ENCODE results near the gene TXNL4B. TPM values are rescaled to one million over a fixed set of nuclear protein-coding genes. Genes with fewer than 3 reads are reported as not detected.

Gene TXNL4B
- total and polyA plus RNA-seq, 9 of the 15 experiments (the other 6 are each of a cell fraction or from before 2014, with no cell fraction given): 11.9 to 38.0 (median 22.3) TPM

DNA sequence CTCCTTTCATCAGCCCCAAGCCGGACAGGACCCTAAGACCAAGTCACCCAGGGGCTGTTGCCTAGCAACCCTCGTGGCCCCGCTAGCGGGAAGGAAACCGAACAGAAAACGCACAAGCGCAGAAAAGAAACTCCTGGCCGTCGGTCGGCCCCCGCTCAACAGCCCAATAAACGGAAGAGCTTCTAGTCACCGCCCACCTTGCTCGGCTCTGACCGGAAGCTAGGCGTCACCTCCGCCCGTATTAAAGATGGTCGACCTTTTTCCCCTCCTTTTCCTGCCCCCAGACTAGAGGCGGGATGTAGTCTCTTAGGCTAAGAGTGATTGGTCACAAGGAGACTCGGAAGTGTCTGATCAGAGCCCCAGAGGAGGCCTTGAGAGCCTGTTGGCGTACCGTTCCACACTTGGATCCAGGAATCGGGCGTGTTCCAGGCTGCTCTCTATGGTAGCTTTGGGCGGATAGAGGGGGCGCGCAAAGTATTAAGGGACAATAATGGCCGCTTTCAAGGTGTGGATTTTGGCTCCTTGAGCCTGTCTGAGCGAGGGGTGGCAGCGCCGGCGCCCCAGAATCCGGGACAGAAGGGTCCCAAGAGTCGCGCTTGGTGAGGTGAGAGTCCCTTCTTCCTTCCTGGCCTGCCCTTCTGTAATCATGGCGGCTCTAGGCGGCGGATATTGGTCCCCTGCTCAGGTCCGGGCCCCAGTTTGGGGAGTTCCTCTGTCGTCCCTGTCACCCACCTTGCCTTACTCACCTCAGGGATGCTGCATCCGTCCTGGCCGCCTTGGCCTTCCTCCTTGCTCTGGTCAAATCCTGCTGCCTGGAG lies at the start of gene TXNL4B, which contains the start of gene DHX38 (continued):
- TF ChIP-seq, protein P1, sequence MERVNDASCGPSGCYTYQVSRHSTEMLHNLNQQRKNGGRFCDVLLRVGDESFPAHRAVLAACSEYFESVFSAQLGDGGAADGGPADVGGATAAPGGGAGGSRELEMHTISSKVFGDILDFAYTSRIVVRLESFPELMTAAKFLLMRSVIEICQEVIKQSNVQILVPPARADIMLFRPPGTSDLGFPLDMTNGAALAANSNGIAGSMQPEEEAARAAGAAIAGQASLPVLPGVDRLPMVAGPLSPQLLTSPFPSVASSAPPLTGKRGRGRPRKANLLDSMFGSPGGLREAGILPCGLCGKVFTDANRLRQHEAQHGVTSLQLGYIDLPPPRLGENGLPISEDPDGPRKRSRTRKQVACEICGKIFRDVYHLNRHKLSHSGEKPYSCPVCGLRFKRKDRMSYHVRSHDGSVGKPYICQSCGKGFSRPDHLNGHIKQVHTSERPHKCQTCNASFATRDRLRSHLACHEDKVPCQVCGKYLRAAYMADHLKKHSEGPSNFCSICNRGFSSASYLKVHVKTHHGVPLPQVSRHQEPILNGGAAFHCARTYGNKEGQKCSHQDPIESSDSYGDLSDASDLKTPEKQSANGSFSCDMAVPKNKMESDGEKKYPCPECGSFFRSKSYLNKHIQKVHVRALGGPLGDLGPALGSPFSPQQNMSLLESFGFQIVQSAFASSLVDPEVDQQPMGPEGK (CRISPR knock-in tag; IDR thresholded peaks at IDR 0.05; ENCODE audit: borderline replicate concordance): no peak
- TF ChIP-seq TAL1 (IDR thresholded peaks at IDR 0.05) (no peak), PML (IDR thresholded peaks at IDR 0.05; ENCODE audit: low read length) (peak; percentile 71), MYC (IDR thresholded peaks at IDR 0.05; ENCODE audit: low read depth, low read length) (peak; percentile 56; the same call in 1 of the 2 replicates), MYC (CRISPR knock-in tag; IDR thresholded peaks at IDR 0.05; ENCODE audit: borderline replicate concordance, low read depth) (0 out of 2 replicates have a peak, but pooled peaks have one; percentile 5), ZKSCAN8 (CRISPR knock-in tag; IDR thresholded peaks at IDR 0.05) (no peak), NBN (IDR thresholded peaks at IDR 0.05; ENCODE audit: low read depth) (no peak), EP400 (IDR thresholded peaks at IDR 0.05) (peak; percentile 81), SPI1 (IDR thresholded peaks at IDR 0.05; ENCODE audit: borderline replicate concordance, low read depth, low read length) (peak; percentile 65), TCF3 (CRISPR knock-in tag; IDR thresholded peaks at IDR 0.05) (no peak), DNMT1 (IDR thresholded peaks at IDR 0.05) (no peak), RFX1 (IDR thresholded peaks at IDR 0.05) (peak; percentile 99), GABPA (tag; conservative IDR thresholded peaks at IDR 0.05; ENCODE audit: low read depth) (peak; percentile 99), NFRKB (IDR thresholded peaks at IDR 0.05; ENCODE audit: low read depth) (peak; percentile 89), ZNF780A (CRISPR knock-in tag; IDR thresholded peaks at IDR 0.05) (no peak), RB1 (IDR thresholded peaks at IDR 0.05; ENCODE audit: low read depth) (0 out of 2 replicates have a peak, but pooled peaks have one; percentile 14), FOXA1 (IDR thresholded peaks at IDR 0.05; ENCODE audit: borderline replicate concordance) (no peak)
- TF ChIP-seq, protein P2, sequence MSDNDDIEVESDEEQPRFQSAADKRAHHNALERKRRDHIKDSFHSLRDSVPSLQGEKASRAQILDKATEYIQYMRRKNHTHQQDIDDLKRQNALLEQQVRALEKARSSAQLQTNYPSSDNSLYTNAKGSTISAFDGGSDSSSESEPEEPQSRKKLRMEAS (CRISPR knock-in tag; IDR thresholded peaks at IDR 0.05): no peak
- TF ChIP-seq, protein P3, sequence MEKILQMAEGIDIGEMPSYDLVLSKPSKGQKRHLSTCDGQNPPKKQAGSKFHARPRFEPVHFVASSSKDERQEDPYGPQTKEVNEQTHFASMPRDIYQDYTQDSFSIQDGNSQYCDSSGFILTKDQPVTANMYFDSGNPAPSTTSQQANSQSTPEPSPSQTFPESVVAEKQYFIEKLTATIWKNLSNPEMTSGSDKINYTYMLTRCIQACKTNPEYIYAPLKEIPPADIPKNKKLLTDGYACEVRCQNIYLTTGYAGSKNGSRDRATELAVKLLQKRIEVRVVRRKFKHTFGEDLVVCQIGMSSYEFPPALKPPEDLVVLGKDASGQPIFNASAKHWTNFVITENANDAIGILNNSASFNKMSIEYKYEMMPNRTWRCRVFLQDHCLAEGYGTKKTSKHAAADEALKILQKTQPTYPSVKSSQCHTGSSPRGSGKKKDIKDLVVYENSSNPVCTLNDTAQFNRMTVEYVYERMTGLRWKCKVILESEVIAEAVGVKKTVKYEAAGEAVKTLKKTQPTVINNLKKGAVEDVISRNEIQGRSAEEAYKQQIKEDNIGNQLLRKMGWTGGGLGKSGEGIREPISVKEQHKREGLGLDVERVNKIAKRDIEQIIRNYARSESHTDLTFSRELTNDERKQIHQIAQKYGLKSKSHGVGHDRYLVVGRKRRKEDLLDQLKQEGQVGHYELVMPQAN (IDR thresholded peaks at IDR 0.05; ENCODE audit: borderline replicate concordance): no peak; the same call in 1 of the 2 replicates
- TF ChIP-seq, protein P4, sequence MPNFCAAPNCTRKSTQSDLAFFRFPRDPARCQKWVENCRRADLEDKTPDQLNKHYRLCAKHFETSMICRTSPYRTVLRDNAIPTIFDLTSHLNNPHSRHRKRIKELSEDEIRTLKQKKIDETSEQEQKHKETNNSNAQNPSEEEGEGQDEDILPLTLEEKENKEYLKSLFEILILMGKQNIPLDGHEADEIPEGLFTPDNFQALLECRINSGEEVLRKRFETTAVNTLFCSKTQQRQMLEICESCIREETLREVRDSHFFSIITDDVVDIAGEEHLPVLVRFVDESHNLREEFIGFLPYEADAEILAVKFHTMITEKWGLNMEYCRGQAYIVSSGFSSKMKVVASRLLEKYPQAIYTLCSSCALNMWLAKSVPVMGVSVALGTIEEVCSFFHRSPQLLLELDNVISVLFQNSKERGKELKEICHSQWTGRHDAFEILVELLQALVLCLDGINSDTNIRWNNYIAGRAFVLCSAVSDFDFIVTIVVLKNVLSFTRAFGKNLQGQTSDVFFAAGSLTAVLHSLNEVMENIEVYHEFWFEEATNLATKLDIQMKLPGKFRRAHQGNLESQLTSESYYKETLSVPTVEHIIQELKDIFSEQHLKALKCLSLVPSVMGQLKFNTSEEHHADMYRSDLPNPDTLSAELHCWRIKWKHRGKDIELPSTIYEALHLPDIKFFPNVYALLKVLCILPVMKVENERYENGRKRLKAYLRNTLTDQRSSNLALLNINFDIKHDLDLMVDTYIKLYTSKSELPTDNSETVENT (CRISPR knock-in tag; IDR thresholded peaks at IDR 0.05): peak; percentile 44; the same call in 1 of the 2 replicates
